Effector CD8-positive, alpha-beta T cell (primary cell): ENCODE data around the gene DRC1.

Experiments used
- DNase-seq: peaks from one replicate; lab custom pipeline; 2025; lab: John Stamatoyannopoulos, UW

The DRC1 gene

DNA sequence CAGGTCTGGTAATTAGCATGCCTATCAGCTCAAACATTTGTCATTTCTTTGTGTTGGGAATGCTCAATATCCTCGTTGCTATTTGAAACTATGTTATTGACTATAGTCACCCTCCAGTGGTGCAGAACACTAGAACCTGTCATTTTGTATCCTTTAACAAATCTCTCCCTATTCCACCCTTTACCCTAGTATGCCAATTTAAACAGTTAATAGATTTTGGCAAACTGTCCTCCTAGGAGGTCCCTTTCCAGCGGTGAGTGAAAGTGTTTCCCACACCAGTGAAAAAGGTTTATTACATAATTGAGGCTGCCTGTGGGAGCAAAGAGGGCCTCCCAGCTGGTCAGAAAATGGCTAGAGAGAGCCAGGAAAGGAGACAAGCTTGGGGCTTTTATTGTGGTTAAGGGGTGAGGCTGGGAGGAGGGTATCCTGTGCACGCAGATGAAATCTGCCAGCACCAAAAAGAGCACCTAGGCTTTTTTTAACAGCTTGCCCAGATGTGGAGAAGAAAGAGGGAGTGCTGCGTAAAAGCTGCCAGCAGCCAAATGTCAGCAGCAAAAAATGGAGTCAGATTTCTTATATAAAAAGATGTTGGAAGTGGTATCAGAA lies 1.8 kb upstream of the DRC1 start:
- no peak for DNase-seq

DNA sequence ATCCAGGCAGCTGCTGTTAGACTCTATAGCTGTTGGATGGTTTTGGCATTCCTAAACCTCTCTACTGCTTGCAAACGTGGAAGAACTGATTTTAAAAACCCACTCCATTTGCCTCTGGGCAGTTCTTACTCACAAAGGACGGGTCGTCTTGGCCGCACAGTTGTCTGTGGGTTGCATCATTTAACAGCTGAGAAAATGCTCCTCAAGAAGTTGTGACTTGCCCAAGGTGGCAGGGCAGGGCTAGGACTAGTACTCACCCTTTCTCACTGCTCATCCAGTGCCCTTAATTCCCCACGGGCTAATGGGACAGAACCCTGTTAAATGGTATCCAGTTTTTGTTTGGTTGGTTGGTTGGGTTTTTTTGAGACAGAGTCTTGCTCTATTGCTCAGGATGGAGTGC lies 997 bp upstream of the DRC1 start:
- no peak for DNase-seq

DNA sequence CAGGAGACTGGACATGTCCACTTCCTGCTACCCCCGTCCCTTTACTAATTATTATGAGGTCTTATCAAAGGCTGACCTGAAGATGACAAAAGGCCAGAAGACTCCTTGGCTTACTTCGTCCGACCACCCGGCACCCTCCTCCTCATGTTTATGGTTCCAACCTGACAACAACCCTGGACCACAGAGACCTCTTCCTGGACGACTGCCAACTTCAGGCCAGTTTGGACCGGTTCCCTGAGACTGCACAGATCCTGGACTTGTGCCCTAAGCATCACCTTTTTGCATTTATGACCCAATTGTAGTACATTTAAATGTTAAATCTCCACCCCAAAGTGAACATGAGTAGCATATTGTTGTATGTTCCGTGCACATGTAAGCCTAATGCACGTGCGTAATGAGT lies 5.8 kb downstream of the DRC1 start:
- no peak for DNase-seq

DNA sequence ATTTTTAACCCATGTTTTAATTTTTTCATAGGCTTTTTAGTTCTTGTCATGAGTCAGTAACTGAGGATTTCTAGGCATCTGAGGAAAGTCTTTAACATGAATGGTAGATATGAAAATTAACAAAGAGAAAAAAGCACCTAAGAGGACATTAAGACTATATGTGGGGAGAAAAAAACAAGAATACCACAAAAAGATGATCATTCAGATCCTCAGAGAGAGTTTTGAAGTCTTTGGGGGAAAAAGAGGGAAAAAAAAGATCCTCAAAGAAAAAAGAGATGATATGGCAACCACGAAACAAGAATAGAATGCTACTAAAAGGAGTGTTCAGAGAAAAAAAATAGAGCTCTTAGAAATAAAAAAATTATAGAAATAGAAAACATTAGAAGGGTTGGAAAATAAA lies 8.1 kb downstream of the DRC1 start:
- no peak for DNase-seq

DNA sequence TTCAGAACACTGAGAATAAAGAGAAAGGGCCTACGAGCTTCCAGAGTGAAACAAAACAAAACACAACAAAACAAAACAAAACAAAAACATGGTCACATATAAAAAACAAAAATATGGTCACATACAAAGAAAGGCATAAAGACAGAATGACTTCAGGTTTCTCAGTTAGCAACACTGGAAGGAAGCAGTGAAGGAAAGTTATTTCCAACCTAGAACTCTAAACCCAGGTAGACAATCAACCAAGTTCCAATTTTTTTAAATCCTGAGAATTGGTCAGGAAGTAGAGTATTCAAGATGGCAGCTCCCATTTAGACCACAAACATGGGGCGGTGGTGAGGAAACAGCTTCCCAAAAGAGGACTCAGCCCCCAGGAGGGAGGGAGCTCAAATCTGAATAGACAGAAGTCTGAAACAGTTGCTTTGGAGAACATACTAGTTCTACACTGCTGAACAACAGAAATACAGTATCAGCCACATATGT lies 9.1 kb downstream of the DRC1 start:
- no peak for DNase-seq

DNA sequence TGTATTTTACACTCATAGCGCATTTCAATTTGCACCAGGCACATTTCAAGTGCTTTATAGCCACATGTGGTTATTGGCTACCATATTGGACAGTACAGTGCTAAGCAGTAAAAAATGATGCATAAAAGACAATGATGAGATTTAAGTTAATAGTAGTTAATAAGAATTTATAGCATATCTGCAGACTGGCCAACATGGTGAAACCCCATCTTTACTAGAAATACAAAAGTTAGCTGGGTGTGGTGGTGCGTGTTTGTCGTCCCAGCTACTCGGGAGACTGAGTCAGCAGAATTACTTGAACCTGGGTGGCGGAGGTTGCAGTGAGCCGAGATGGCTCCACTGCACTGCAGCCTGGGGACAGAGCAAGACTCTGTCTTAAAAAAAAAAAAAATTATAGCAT lies 9.7 kb downstream of the DRC1 start:
- no peak for DNase-seq

- no peak for DNase-seq
Measured at GRCh38 chr2:26412091-26412673, 10.5 kb downstream of the DRC1 start.

DNA sequence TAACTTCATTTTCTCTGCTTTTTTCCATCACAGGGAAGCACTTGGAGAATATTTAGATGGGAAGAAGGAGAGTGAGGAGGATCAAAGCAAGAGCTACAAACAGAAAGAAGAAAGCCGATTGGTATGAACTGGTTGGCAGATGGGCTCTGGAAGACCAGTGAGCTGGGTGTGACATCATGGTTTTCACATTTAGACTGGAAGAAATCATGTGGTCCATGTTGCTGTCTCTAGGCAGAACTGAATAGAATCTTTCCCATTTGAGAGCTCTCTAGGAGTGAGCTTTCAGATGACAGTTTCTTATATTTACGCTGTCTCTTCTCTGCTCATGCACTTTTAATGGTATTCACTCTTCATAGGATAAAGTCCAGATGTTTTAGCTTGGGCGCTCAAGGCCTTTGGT lies 12.6 kb downstream of the DRC1 start:
- no peak for DNase-seq

DNA sequence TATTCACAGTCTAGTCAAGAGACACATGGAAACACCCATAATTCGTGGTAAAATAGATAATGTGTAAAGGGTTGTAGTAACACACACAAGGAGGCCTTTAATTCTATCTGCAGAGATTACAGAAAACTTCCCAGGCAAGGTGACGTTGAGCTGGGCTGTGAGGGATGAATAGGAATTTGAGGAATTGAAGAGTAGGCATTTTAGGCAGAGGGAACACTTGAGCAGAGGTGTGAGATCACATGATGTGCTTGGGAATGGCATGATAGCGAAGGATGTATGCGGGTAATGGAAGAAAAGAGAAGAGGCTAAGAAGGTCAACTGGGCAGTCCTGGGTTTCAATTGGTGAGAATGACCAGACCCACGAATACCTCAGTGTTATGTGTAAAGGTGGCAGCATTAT lies 20.2 kb downstream of the DRC1 start:
- no peak for DNase-seq

DNA sequence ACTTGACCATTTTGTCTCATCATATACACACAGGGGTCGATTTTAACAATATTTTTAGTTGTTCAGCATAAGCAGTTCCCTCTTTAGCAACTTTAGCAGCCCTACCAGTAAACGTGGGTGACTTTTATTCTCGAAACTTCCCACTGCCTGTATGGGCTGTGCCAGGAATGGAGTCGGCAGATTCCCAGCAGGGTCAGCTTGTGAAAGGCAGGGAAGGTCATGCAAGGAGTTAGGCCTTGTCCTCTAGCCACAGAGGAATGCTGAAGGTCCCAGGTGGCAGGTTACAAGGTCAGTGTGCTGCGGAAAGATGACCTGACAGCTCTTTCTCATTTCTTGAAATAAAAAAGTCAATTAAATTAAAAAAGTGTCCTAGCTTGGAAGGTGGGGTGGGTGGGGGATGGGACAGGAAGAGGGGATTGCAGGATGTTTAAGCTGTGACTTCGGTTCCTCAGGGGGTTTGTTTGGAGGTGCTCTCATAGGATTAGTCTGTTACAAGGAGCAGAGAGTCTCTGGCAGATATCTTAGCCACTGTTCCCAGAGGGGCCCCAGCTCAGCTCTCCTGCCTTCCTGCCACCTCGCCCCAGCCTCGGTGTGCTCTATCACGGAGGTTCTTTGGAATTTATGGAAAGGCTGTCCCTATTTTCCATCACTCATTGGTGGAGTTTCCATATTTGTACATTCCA lies 21.4 kb downstream of the DRC1 start:
- no peak for DNase-seq

DNA sequence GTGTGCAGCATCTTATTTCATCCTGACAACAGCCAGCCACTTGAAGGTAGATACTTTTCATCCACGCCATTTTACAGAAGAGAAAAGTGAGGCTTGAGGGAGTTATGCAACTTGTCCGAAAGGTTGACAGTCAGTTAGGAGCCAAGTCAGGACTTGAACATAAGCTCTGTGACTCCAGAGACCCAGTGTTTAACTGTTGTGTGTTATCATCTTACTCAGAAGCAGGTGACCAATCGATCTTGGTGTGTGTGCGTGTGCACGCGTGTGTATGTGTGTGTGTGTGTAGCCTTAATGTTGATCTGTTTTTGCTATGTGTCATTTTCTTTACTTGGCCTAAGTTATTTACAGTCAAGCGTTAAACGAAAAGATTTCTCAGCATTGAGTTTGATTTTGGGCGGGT lies 22.0 kb downstream of the DRC1 start:
- no peak for DNase-seq

DNA sequence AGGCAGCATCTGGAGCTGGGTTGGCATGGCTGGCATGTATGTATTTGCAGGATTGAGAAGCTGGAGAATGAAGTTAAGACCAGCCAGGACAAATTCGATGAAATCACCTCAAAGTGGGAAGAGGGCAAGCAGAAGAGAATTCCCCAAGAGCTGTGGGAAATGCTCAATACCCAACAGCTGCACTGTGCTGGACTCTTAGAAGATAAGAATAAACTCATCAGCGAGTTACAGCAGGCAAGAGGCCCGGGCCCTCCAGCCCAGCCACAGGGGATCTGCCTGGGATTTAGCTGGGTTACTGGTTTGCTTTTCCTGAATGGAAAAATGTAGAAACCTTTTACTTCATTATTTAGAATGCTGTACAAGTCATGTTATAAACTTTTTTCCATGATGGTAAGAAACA lies 22.5 kb downstream of the DRC1 start:
- no peak for DNase-seq

DNA sequence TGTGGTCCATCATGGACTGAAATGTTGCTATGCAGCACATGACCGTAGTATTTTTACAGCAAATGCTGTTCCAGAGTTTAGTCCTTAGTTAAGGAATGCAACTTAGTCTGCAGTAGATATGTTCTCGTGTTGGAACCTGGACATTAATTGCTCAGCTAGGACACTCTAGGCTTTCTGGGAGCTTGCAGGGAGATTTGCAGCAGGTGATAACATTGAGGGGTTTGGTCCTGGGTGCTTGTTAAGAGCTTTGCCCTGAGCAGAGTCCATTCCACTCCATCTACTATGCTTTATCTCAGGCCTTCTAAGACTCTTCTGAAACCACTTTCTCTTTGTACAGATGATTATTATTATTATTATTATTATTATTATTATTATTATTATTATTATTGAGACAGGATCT lies 27.1 kb downstream of the DRC1 start:
- DNase-seq, result no peak

GRCh38 chr2:26429779-26430578 lies 28.3 kb downstream of the DRC1 start:
- no peak for DNase-seq

DNA sequence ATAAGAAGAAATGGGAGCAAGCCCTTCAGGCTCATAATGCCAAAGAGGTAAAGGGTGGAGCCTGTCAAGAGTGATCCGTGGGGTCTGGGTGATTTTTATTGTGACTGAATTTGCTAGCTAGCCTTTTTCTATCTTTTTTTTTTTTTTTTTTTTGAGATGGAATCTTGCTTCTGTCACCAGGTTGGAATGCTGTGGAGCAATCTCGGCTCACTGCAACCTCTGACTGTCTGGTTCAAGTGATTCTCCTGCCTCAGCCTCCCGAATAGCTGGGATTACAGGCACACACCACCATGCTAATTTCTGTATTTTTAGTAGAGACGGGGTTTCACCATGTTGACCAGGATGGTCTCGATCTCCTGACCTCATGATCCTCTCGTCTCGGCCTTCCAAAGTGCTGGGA lies 29.1 kb downstream of the DRC1 start:
- DNase-seq, result no peak

- DNase-seq, result no peak
Measured at GRCh38 chr2:26432363-26432762, 30.6 kb downstream of the DRC1 start.

DNA sequence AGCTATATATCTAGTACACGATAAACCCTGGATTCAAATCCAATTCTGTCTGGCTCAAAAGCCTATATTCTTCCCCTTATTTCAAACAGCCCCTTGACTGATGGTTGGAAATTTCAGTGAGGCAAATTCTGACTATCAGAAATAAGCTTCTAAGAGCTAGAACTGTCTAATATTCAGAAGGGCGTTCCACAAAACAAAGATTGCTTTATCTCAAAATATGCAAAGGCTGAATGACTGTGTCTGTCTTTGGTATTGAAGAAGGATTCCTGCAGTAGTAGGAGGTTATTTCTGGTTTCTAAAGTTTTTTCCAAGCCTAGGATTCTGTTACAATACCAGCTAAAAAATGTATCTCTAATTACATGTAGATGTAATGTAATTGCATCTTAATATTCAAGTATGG lies 31.1 kb downstream of the DRC1 start:
- DNase-seq, result no peak

- no peak for DNase-seq
Measured at GRCh38 chr2:26435106-26435505, 33.4 kb downstream of the DRC1 start.

GRCh38 chr2:26438526-26438925 lies 36.8 kb downstream of the DRC1 start:
- no peak for DNase-seq

GRCh38 chr2:26438926-26439325 lies 37.2 kb downstream of the DRC1 start:
- DNase-seq, result no peak

GRCh38 chr2:26442301-26442700 lies 40.6 kb downstream of the DRC1 start:
- no peak for DNase-seq

DNA sequence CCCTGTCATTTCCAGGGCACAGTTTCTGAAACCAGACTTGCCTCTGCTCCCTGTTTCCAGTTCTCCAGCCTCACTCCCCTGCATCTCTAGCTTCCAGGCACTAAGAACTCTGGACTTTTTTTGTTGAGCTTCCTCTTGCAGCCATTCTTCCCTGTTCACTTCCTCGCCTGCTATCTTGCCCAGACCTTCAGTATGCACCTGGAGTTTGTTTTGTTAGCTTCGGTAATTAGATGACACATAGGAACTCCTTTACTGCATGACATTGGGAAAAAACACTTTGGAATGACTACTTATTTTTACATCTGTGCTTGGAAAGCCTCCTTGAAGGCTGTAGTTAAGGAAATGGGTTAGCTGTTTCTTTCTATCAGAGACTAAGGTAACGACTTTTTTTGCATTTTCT lies 41.0 kb downstream of the DRC1 start:
- no peak for DNase-seq

GRCh38 chr2:26444236-26444635 lies 42.5 kb downstream of the DRC1 start:
- no peak for DNase-seq
